Gastrocnemius medialis (tissue), 4 donors: ENCODE data around the gene FNIP1. TPM values are rescaled to one million over a fixed set of nuclear protein-coding genes. Genes with fewer than 3 reads are reported as not detected.

Source experiments
- ATAC-seq, 2 donors: fragments of 150-250 bp; one replicate each; pipeline ENCODE4 v1.9.1; 2016
- DNase-seq, 2 donors: peaks; one replicate each; pipeline ENCODE4 v3.0.0-alpha.2; 2019
- H3K27ac ChIP-seq, 4 donors: fragments of 200-600 bp; sonication (generic); 1 replicate in 1 of 4; 2 replicates in 3 of 4; pipeline ENCODE4 v1.5.1; 2016 to 2018; ENCODE audit warnings: mild to moderate bottlenecking in 2 of 4, moderate library complexity in 1 of 4
- H3K27me3 ChIP-seq, 3 donors: fragments of 200-600 bp; sonication (generic) in 2 of 3; 1 replicate in 1 of 3; 2 replicates in 2 of 3; pipeline versions ENCODE4 v1.5.1 to v1.6.0; 2016 to 2019; ENCODE audit warnings: mild to moderate bottlenecking in 1 of 3, moderate library complexity in 1 of 3
- H3K36me3 ChIP-seq, 2 donors: fragments of 200-600 bp; sonication (generic) in 1 of 2; one replicate each; pipeline ENCODE4 v1.5.1; 2017 to 2018
- H3K4me1 ChIP-seq, 2 donors: fragments of 200-600 bp; sonication (generic) in 1 of 2; one replicate each; pipeline ENCODE4 v1.5.1; 2016 to 2017; ENCODE audit warnings: mild to moderate bottlenecking in 2 of 2
- H3K4me3 ChIP-seq, 4 donors: fragments of 200-600 bp; sonication (generic) in 3 of 4; 1 replicate in 1 of 4; 2 replicates in 3 of 4; pipeline ENCODE4 v1.5.1; 2016 to 2019; ENCODE audit warnings: mild to moderate bottlenecking in 2 of 4
- H3K9me3 ChIP-seq, 3 donors: fragments of 200-600 bp; sonication (generic) in 2 of 3; 1 replicate in 1 of 3; 2 replicates in 2 of 3; pipeline ENCODE4 v1.5.1; 2016 to 2019
- POLR2A ChIP-seq, 2 donors: fragments of 450-650 bp; IDR thresholded peaks; one replicate each; pipeline ENCODE4 v1.6.1; 2017; ENCODE audit warnings: antibody characterized with exemption in 2 of 2, mild to moderate bottlenecking in 2 of 2, moderate library complexity in 2 of 2
- in situ Hi-C, 4 donors: fragments of 200-750 bp; cut with MboI; loops; one replicate each; pipeline versions ENCODE4 v1.15.0 to v1.8.0; 2017; ENCODE audit warnings: low sequenced_read_pairs in 4 of 4
- intact Hi-C: fragments of 100-400 bp; cut with DNase I; formaldehyde crosslinking; loops from one replicate; pipeline ENCODE4 v1.15.1; 2023; ENCODE audit warnings: low total_unique reads
- total RNA-seq, 4 donors: library from RNA; depleted of rRNA; stranded (reverse); fragments of >200 nt; gene quantifications; one replicate each; pipeline versions ENCODE4 v1.1.0 to v1.2.3, GENCODE V29; 2016
- TF ChIP-seq, protein P1 (sequence below), 5 experiments: fragments of 450-650 bp in 3 of 5; fragments of 200-600 bp in 2 of 5; sonication (generic) in 2 of 5; IDR thresholded peaks in 4 of 5; conservative IDR thresholded peaks in 1 of 5; 1 replicate in 4 of 5; 2 replicates in 1 of 5; pipeline ENCODE4 v1.5.1; 2016 to 2019; ENCODE audit warnings: antibody characterized with exemption in 5 of 5, mild to moderate bottlenecking in 3 of 5, moderate library complexity in 3 of 5

The FNIP1 gene
- total RNA-seq, 4 donors from 2014 or later: 53.9 to 84.7 (median 66.9) TPM

DNA sequence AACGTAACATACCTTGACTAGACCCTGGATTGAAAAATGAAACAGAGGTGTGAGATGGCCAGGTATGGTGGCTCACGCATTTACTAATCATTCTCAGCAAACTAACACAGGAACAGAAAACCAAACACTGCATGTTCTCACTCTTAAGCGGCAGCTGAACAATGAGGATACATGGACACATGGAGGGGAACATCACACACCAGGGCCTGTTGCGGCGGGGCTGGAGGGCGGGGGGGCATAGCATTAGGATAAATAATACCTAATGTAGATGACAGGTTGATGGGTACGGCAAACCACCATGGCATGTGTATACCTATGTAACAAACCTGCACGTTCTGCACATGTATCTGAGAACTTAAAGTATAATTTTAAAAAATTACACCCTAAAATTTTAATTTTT lies 177.7 kb downstream of the FNIP1 start:
- no peak for DNase-seq
- Histone ChIP-seq H3K27me3 (no peaks in the 10 kb centered on the region), H3K4me3 (no peak overlapping the region), H3K4me1 (peaks cover 23 to 39% of the 10 kb centered on the region in 2 donors), H3K27ac (no peak overlapping the region), H3K36me3 (no peaks in the 10 kb centered on the region), H3K9me3 (no peaks in the 10 kb centered on the region)
- intact Hi-C loops: no loop called here
- in situ Hi-C loops: no loop called here
- no peak for ATAC-seq
- no peak for TF ChIP-seq POLR2A (IDR thresholded peaks at IDR 0.05)
- TF ChIP-seq, protein P1, sequence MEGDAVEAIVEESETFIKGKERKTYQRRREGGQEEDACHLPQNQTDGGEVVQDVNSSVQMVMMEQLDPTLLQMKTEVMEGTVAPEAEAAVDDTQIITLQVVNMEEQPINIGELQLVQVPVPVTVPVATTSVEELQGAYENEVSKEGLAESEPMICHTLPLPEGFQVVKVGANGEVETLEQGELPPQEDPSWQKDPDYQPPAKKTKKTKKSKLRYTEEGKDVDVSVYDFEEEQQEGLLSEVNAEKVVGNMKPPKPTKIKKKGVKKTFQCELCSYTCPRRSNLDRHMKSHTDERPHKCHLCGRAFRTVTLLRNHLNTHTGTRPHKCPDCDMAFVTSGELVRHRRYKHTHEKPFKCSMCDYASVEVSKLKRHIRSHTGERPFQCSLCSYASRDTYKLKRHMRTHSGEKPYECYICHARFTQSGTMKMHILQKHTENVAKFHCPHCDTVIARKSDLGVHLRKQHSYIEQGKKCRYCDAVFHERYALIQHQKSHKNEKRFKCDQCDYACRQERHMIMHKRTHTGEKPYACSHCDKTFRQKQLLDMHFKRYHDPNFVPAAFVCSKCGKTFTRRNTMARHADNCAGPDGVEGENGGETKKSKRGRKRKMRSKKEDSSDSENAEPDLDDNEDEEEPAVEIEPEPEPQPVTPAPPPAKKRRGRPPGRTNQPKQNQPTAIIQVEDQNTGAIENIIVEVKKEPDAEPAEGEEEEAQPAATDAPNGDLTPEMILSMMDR (IDR thresholded peaks at IDR 0.05 in 4 of 5, conservative IDR thresholded peaks at IDR 0.05 in 1 of 5): no peak

DNA sequence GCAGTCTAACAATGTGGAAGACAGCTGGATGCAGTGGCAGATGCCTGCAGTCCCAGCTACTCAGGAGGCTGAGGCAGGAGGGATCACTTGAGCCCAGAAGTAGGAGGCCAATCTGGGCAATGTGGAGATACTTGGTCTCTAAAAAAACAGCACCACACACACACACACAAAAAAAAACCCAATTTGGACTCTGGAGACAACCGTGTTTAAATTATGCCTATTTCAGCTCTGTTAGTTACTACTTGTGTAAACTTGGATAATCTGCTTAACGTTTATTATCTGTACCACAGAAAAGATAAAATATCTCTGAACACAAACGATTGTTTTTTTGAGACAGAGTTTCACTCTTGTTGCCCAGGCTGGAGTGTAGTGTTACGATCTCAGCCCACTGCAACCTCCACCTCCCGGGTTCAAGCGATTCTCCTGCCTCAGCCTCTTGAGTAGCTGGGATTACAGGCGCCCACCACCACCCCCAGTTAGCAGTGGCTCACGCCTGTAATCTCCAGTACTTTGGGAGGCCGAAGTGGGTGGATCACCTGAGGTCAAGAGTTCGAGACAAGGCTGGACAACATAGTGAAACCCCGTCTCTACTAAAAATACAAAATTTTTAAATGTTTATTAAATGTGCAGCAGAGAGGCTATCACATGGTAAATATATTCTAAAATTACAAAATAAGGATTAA lies 179.5 kb downstream of the FNIP1 start:
- in situ Hi-C loops (no loop called here), intact Hi-C loops (no loop called here)
- DNase-seq: no peak
- Histone ChIP-seq H3K4me1 (peaks cover 14 to 34% of the 10 kb centered on the region in 2 donors), H3K27me3 (no peaks in the 10 kb centered on the region), H3K4me3 (no peak overlapping the region), H3K36me3 (no peaks in the 10 kb centered on the region), H3K27ac (no peak overlapping the region), H3K9me3 (no peaks in the 10 kb centered on the region)
- no peak for ATAC-seq
- no peak for TF ChIP-seq POLR2A (IDR thresholded peaks at IDR 0.05)
- TF ChIP-seq, protein P1 (IDR thresholded peaks at IDR 0.05 in 4 of 5, conservative IDR thresholded peaks at IDR 0.05 in 1 of 5): no peak

DNA sequence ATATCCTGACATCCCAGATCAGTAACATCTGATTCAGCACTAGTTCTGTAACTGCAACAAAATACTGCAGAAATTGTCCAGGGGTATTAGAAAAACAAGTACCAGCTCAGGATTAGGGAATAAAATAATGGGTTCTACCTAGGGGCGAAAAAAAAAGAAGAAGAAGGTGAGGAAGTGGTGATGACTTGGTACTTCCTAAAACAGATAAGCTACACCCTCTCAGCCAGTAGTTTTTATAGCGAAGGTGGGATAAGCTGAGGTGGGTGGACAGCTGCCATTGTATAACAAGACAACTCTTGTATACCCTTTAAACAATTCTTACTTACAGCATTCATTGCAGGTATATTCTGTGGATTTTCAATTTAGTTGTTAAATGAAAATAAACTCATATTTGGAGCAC lies 180.9 kb downstream of the FNIP1 start:
- Histone ChIP-seq H3K4me3 (no peak overlapping the region), H3K36me3 (no peaks in the 10 kb centered on the region), H3K27ac (no peak overlapping the region), H3K27me3 (no peaks in the 10 kb centered on the region), H3K4me1 (peaks cover 8 to 23% of the 10 kb centered on the region in 2 donors), H3K9me3 (no peaks in the 10 kb centered on the region)
- intact Hi-C loops (no loop called here), in situ Hi-C loops (no loop called here)
- DNase-seq (no peak), ATAC-seq (no peak)
- TF ChIP-seq, protein P1 (IDR thresholded peaks at IDR 0.05 in 4 of 5, conservative IDR thresholded peaks at IDR 0.05 in 1 of 5): no peak
- no peak for TF ChIP-seq POLR2A (IDR thresholded peaks at IDR 0.05)

GRCh38 chr5:131613423-131613822 lies 183.4 kb downstream of the FNIP1 start:
- DNase-seq: no peak
- Histone ChIP-seq H3K4me3 (no peak overlapping the region), H3K36me3 (no peaks in the 10 kb centered on the region), H3K9me3 (no peaks in the 10 kb centered on the region), H3K27me3 (no peaks in the 10 kb centered on the region), H3K4me1 (peaks cover 29 to 30% of the 10 kb centered on the region in 2 donors), H3K27ac (no peak overlapping the region)
- no peak for ATAC-seq
- intact Hi-C loops (no loop called here), in situ Hi-C loops (no loop called here)
- no peak for TF ChIP-seq POLR2A (IDR thresholded peaks at IDR 0.05)
- TF ChIP-seq, protein P1 (IDR thresholded peaks at IDR 0.05 in 4 of 5, conservative IDR thresholded peaks at IDR 0.05 in 1 of 5): no peak

DNA sequence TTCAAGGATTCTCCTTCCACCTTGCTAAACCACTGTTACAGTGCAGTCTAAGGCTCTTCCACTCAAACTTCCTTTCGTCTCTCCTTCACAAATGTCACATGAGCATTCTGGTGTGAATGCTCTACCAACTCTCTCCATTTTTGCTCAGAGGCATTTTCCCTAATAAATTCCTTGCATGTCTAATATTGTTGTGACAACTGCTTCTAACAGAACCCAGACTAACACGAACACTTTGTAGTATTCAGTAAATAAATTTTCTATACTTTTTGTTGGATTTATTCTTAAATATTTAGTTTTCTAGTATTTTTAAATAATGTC lies 185.8 kb downstream of the FNIP1 start:
- H3K36me3 ChIP-seq: no peaks in the 10 kb centered on the region
- H3K4me1 ChIP-seq: peaks cover 44 to 45% of the 10 kb centered on the region in 2 donors
- H3K4me3 ChIP-seq: no peak overlapping the region
- TF ChIP-seq, protein P1 (IDR thresholded peaks at IDR 0.05 in 4 of 5, conservative IDR thresholded peaks at IDR 0.05 in 1 of 5): no peak
- TF ChIP-seq POLR2A (IDR thresholded peaks at IDR 0.05): no peak
- H3K9me3 ChIP-seq: no peaks in the 10 kb centered on the region
- intact Hi-C loops (no loop called here), in situ Hi-C loops (no loop called here)
- H3K27ac ChIP-seq: no peak overlapping the region
- DNase-seq: no peak
- H3K27me3 ChIP-seq: no peaks in the 10 kb centered on the region
- ATAC-seq: no peak
